ENCODE results near the gene NBEAL2.

DNA sequence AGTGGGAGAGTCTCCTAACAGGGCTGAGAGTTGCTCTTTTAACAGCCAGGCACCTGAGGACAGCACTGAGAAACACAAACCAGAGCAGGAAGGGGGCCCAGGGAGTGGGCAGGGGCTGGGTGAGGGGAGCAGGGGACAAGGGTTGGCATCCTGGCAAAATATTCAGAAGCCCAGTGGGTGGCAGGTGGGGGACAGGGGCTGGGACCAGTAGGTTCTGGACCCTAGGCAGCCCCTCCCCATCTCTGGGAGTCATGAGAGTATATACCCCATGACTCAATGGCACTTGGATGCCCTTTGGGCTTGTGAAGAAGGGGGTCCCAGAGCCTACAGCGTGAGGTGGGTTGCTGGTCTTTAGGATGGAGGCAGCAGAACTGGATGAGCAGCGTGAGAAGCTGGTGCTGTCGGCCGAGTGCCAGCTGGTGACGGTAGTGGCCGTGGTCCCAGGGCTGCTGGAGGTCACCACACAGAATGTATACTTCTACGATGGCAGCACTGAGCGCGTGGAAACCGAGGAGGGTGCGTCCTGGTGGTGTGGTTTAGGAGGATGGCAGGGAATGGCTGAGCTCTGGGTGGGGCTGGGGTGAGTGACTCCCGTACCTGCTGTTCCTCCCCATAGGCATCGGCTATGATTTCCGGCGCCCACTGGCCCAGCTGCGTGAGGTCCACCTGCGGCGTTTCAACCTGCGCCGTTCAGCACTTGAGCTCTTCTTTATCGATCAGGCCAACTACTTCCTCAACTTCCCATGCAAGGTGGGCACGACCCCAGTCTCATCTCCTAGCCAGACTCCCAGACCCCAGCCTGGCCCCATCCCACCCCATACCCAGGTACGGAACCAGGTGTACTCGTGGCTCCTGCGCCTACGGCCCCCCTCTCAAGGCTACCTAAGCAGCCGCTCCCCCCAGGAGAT is 24.2 kb downstream of the NBEAL2 start:
- TF ChIP-seq ZNF416 (tag by site-specific recombination; IDR thresholded peaks at IDR 0.05) (no peak), CTCF (tag by site-specific recombination; IDR thresholded peaks at IDR 0.05) (no peak), ELK4 (IDR thresholded peaks at IDR 0.05; ENCODE audit: borderline replicate concordance, low read depth, low read length) (no peak), ZNF600 (tag by site-specific recombination; IDR thresholded peaks at IDR 0.05) (no peak), ZNF24 (tag by site-specific recombination; IDR thresholded peaks at IDR 0.05) (no peak), KLF16 (tag by site-specific recombination; IDR thresholded peaks at IDR 0.05) (no peak), TCF7L2 (IDR thresholded peaks at IDR 0.05; ENCODE audit: borderline replicate concordance, low read depth, low read length) (no peak), ATF2 (tag by site-specific recombination; IDR thresholded peaks at IDR 0.05; ENCODE audit: low read depth) (no peak)

Measured in HEK293 (cell line).